ENCODE results near the gene GRK5. TPM values are rescaled to one million over a fixed set of nuclear protein-coding genes. Genes with fewer than 3 reads are reported as not detected.

GRK5 gene
- total RNA-seq, 1 experiment from 2014 or later, result 1.2 TPM

DNA sequence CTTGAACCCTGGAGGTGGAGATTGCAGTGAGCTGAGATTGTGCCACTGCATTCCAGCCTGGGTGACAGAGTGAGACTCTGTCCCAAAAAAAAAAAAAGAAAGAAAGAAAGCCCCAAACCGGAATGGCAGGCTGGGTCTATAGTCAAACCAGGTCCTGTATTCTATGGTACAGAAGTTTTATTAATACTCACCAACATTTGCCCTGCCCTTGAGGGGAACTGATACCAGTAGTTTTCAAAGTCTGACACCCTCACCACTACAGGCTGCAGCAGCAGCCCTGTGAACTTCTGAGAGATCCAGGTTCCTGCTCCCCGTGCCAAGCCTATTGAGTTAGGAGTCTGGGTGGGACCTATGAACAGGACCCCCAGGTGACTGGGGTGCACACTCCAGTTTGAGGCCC is 254.6 kb downstream of the GRK5 start:
- H3K9me3 ChIP-seq (ENCODE audit: control insufficient read depth, low read depth, low read length), result no peaks in the 10 kb centered on the region
- H3K27ac ChIP-seq (ENCODE audit: insufficient read length, low read depth, low read length), result no peak overlapping the region
- H3K79me1 ChIP-seq (ENCODE audit: insufficient read depth, low read depth, low read length, poor library complexity, severe bottlenecking), result no peaks in the 10 kb centered on the region
- H3K4ac ChIP-seq (ENCODE audit: low read depth, low read length), result no peak overlapping the region
- H2BK120ac ChIP-seq (ENCODE audit: low read depth, low read length, poor library complexity, severe bottlenecking), result no peak overlapping the region
- no peak overlapping the region for H3K18ac ChIP-seq (ENCODE audit: insufficient read length, low read depth, low read length)
- H3K27me3 ChIP-seq (ENCODE audit: insufficient read depth, low read length), result no peaks in the 10 kb centered on the region
- no peak overlapping the region for H3K14ac ChIP-seq (ENCODE audit: insufficient read depth, low read length)
- TF ChIP-seq, protein P1, sequence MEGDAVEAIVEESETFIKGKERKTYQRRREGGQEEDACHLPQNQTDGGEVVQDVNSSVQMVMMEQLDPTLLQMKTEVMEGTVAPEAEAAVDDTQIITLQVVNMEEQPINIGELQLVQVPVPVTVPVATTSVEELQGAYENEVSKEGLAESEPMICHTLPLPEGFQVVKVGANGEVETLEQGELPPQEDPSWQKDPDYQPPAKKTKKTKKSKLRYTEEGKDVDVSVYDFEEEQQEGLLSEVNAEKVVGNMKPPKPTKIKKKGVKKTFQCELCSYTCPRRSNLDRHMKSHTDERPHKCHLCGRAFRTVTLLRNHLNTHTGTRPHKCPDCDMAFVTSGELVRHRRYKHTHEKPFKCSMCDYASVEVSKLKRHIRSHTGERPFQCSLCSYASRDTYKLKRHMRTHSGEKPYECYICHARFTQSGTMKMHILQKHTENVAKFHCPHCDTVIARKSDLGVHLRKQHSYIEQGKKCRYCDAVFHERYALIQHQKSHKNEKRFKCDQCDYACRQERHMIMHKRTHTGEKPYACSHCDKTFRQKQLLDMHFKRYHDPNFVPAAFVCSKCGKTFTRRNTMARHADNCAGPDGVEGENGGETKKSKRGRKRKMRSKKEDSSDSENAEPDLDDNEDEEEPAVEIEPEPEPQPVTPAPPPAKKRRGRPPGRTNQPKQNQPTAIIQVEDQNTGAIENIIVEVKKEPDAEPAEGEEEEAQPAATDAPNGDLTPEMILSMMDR (conservative IDR thresholded peaks at IDR 0.05), result no peak
- H3K9ac ChIP-seq (ENCODE audit: extremely low read depth, insufficient read length, low read length), result no peak overlapping the region
- peaks cover 8 to 12% of the 10 kb centered on the region in 2 experiments for H3K9me3 Mint-ChIP-seq
- no peaks in the 10 kb centered on the region for H4K20me1 ChIP-seq (ENCODE audit: control insufficient read depth, insufficient read depth, insufficient read length)
- no peak overlapping the region for H2AFZ ChIP-seq (ENCODE audit: low read length)
- DNase-seq, result no peak
- peaks cover 0 to 11% of the 10 kb centered on the region in 2 experiments; a peak in 2 of 4 replicates for H3K4me1 Mint-ChIP-seq
- H2BK5ac ChIP-seq (ENCODE audit: insufficient read length, low read length), result no peak overlapping the region
- H4K8ac ChIP-seq (replicated peaks; ENCODE audit: insufficient read length, low read depth, low read length), result no peak overlapping the region
- no peak overlapping the region for H4K91ac ChIP-seq (ENCODE audit: insufficient read length, low read depth, low read length)
- no peak overlapping the region for H2BK15ac ChIP-seq (ENCODE audit: low read depth, low read length)
- H3K27ac Mint-ChIP-seq, result no peak overlapping the region
- H3K36me3 Mint-ChIP-seq (ENCODE audit: insufficient read depth in 1 of 3, low read depth in 3 of 3), result peaks cover 0 to 5% (median 2%) of the 10 kb centered on the region in 3 experiments; a peak in 4 of 7 replicates
- no peak overlapping the region for H3T11ph ChIP-seq (ENCODE audit: low read length)
- no peak overlapping the region for H3K23ac ChIP-seq (ENCODE audit: insufficient read length, low read depth, low read length)
- no peak overlapping the region for H2AK5ac ChIP-seq (ENCODE audit: insufficient read length, low read length)
- H2BK12ac ChIP-seq (ENCODE audit: insufficient read length, low read depth, low read length), result no peak overlapping the region
- no peak overlapping the region for H4K5ac ChIP-seq (ENCODE audit: insufficient read length, low read depth, low read length)
- no peak overlapping the region for H3K4me2 ChIP-seq (ENCODE audit: insufficient read depth, insufficient read length, low read length)
- no peak overlapping the region for H3K4me3 Mint-ChIP-seq
- H3K56ac ChIP-seq (ENCODE audit: insufficient read length, low read depth, low read length), result no peak overlapping the region
- WGBS (ENCODE audit: extremely low coverage, insufficient read length, low lambda C conversion rate), result no CpG with 5 or more reads among the region's 2 CpGs
- peaks cover 42% of the 10 kb centered on the region for H3K27me3 Mint-ChIP-seq (ENCODE audit: low read depth)
- no peak overlapping the region for H2BK20ac ChIP-seq (ENCODE audit: low read depth, low read length, poor library complexity, severe bottlenecking)
- H3K4me1 ChIP-seq (ENCODE audit: insufficient read depth, low read length), result no peaks in the 10 kb centered on the region
- no peaks in the 10 kb centered on the region for H3K23me2 ChIP-seq (ENCODE audit: insufficient read length, low read depth, low read length, poor library complexity, severe bottlenecking)
- no peaks in the 10 kb centered on the region for H3K79me2 ChIP-seq (ENCODE audit: insufficient read depth, low read length)

Data from H9 (cell line).